Right atrium auricular region (tissue), 2 donors: ENCODE data around the gene CENPW. TPM values are rescaled to one million over a fixed set of nuclear protein-coding genes. Genes with fewer than 3 reads are reported as not detected.
A peak's percentile ranks its signal among the peaks of the same experiment; 100 is the strongest.

ENCODE experiments used
- DNase-seq: peaks from one replicate; pipeline ENCODE4 v3.0.0-alpha.2; 2019; ENCODE audit warnings: low spot score
- H3K27ac ChIP-seq, 2 donors: fragments of 200-600 bp; sonication (generic); 1 replicate in 1 of 2; 2 replicates in 1 of 2; pipeline ENCODE4 v1.5.1; 2016 to 2019
- H3K27me3 ChIP-seq, 2 donors: fragments of 200-600 bp; sonication (generic); one replicate each; pipeline versions ENCODE4 v1.5.1 to v1.6.0; 2017 to 2019
- H3K36me3 ChIP-seq: fragments of 200-600 bp; sonication (generic); one replicate; pipeline ENCODE4 v1.5.1; 2016
- H3K4me1 ChIP-seq, 2 donors: fragments of 200-600 bp; sonication (generic); one replicate each; pipeline versions ENCODE4 v1.5.1 to v1.6.0; 2017 to 2019
- H3K4me3 ChIP-seq, 2 donors: fragments of 200-600 bp; sonication (generic); 1 replicate in 1 of 2; 2 replicates in 1 of 2; pipeline ENCODE4 v1.5.1; 2017 to 2019; ENCODE audit warnings: mild to moderate bottlenecking in 1 of 2, moderate library complexity in 1 of 2
- H3K9me3 ChIP-seq, 2 donors: fragments of 200-600 bp; sonication (generic); one replicate each; pipeline ENCODE4 v1.5.1; 2019
- total RNA-seq, 2 donors: library from RNA; depleted of rRNA; stranded (reverse); fragments of >200 nt; gene quantifications; one replicate each; pipeline ENCODE4 v1.1.0, GENCODE V29; 2016
- TF ChIP-seq, protein P1 (sequence below), 2 donors: fragments of 200-600 bp; sonication (generic); IDR thresholded peaks; one replicate each; pipeline ENCODE4 v1.5.1; 2019; ENCODE audit warnings: antibody characterized with exemption in 2 of 2

The CENPW gene
- total RNA-seq: not detected

GRCh38 chr6:126339796-126340609 is at the start of gene CENPW:
CENPW (plus strand) TSS chr6:126340115; CDS start chr6:126340274, 159 bp downstream.
- no peaks in the 10 kb centered on the region for H3K27me3 ChIP-seq
- H3K4me3 ChIP-seq: peak within 1 kb of the TSS; percentile 50 to 54
- H3K4me1 ChIP-seq: peaks cover 0 to 8% of the 10 kb centered on the region in 2 donors
- TF ChIP-seq, protein P1, sequence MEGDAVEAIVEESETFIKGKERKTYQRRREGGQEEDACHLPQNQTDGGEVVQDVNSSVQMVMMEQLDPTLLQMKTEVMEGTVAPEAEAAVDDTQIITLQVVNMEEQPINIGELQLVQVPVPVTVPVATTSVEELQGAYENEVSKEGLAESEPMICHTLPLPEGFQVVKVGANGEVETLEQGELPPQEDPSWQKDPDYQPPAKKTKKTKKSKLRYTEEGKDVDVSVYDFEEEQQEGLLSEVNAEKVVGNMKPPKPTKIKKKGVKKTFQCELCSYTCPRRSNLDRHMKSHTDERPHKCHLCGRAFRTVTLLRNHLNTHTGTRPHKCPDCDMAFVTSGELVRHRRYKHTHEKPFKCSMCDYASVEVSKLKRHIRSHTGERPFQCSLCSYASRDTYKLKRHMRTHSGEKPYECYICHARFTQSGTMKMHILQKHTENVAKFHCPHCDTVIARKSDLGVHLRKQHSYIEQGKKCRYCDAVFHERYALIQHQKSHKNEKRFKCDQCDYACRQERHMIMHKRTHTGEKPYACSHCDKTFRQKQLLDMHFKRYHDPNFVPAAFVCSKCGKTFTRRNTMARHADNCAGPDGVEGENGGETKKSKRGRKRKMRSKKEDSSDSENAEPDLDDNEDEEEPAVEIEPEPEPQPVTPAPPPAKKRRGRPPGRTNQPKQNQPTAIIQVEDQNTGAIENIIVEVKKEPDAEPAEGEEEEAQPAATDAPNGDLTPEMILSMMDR (IDR thresholded peaks at IDR 0.05): no peak
- H3K9me3 ChIP-seq: no peaks in the 10 kb centered on the region
- H3K36me3 ChIP-seq: no peaks in the 10 kb centered on the region
- peak; percentile 73 for DNase-seq
- H3K27ac ChIP-seq: no peak within 1 kb of the TSS

GRCh38 chr6:126293891-126294524 is 45.9 kb upstream of the CENPW start:
- Histone ChIP-seq H3K27ac (no peak overlapping the region), H3K9me3 (no peaks in the 10 kb centered on the region), H3K36me3 (no peaks in the 10 kb centered on the region), H3K4me3 (no peak overlapping the region), H3K4me1 (no peaks in the 10 kb centered on the region), H3K27me3 (no peaks in the 10 kb centered on the region)
- no peak for DNase-seq
- TF ChIP-seq, protein P1 (IDR thresholded peaks at IDR 0.05): no peak

- no peak overlapping the region for H3K4me3 ChIP-seq
- no peak for DNase-seq
- no peak overlapping the region for H3K27ac ChIP-seq
- no peaks in the 10 kb centered on the region for H3K27me3 ChIP-seq
- TF ChIP-seq, protein P1 (IDR thresholded peaks at IDR 0.05): no peak
- no peaks in the 10 kb centered on the region for H3K9me3 ChIP-seq
- H3K36me3 ChIP-seq: no peaks in the 10 kb centered on the region
- H3K4me1 ChIP-seq: no peaks in the 10 kb centered on the region
Measured at GRCh38 chr6:126300126-126300525, 39.8 kb upstream of the CENPW start.

GRCh38 chr6:126300735-126301134 is 39.2 kb upstream of the CENPW start:
- Histone ChIP-seq H3K27ac (no peak overlapping the region), H3K4me3 (no peak overlapping the region), H3K9me3 (no peaks in the 10 kb centered on the region), H3K27me3 (no peaks in the 10 kb centered on the region), H3K36me3 (no peaks in the 10 kb centered on the region), H3K4me1 (no peaks in the 10 kb centered on the region)
- no peak for DNase-seq
- TF ChIP-seq, protein P1 (IDR thresholded peaks at IDR 0.05): no peak

GRCh38 chr6:126302191-126302590 is 37.7 kb upstream of the CENPW start:
- Histone ChIP-seq H3K36me3 (no peaks in the 10 kb centered on the region), H3K9me3 (no peaks in the 10 kb centered on the region), H3K27ac (no peak overlapping the region), H3K4me3 (no peak overlapping the region), H3K27me3 (no peaks in the 10 kb centered on the region), H3K4me1 (no peaks in the 10 kb centered on the region)
- no peak for DNase-seq
- TF ChIP-seq, protein P1 (IDR thresholded peaks at IDR 0.05): no peak
